RPMI7951 (cell line): ENCODE results near the gene C3AR1. TPM values are rescaled to one million over a fixed set of nuclear protein-coding genes. Genes with fewer than 3 reads are reported as not detected.
A peak's percentile ranks its signal among the peaks of the same experiment; 100 is the strongest.
"Not testable (repeated sequence)": the region's sequence is repeated elsewhere in the genome, so short reads cannot be mapped to it uniquely, and the experiment has no call there.

Experiments
- DNase-seq: peaks from one replicate; pipeline ENCODE4 v3.0.0-alpha.2; 2012; ENCODE audit warnings: low read depth
- total RNA-seq: library from RNA; depleted of rRNA; stranded (reverse); fragments of >200 nt; shearing (Covaris generic); gene quantifications from 2 replicates; pipeline ENCODE4 v1.2.3, GENCODE V29; 2014; rRNA removed

C3AR1 gene
- total RNA-seq: 0.39 and 1.2 TPM in 2 replicates

GRCh38 chr12:8065991-8066594, at the start of gene C3AR1:
Gene C3AR1 (minus strand): TSS chr12:8066359. CDS start chr12:8060185, 6,174 bp downstream.
- peak; percentile 71 for DNase-seq

- DNase-seq: not testable (repeated sequence)
Measured at GRCh38 chr12:8113117-8113516, 47.0 kb upstream of the C3AR1 start.

GRCh38 chr12:8108808-8109398, 42.7 kb upstream of the C3AR1 start:
- peak; percentile 59 for DNase-seq

GRCh38 chr12:8099235-8099634, 33.1 kb upstream of the C3AR1 start:
- no peak for DNase-seq

- DNase-seq: no peak
Measured at GRCh38 chr12:8096281-8096915, 30.2 kb upstream of the C3AR1 start.

GRCh38 chr12:8093291-8093690, 27.1 kb upstream of the C3AR1 start:
- DNase-seq: no peak

- no peak for DNase-seq
Measured at GRCh38 chr12:8089716-8090115, 23.6 kb upstream of the C3AR1 start.

- DNase-seq: not testable (repeated sequence)
Measured at GRCh38 chr12:8089277-8089676, 23.1 kb upstream of the C3AR1 start.

- DNase-seq: no peak
Measured at GRCh38 chr12:8088574-8088973, 22.4 kb upstream of the C3AR1 start.

GRCh38 chr12:8087666-8088065, 21.5 kb upstream of the C3AR1 start:
- no peak for DNase-seq

- not testable (repeated sequence) for DNase-seq
Measured at GRCh38 chr12:8084351-8084750, 18.2 kb upstream of the C3AR1 start.

- no peak for DNase-seq
Measured at GRCh38 chr12:8082808-8083100, 16.6 kb upstream of the C3AR1 start.

- DNase-seq: no peak
Measured at GRCh38 chr12:8081251-8081920, 15.2 kb upstream of the C3AR1 start.

- no peak for DNase-seq
Measured at GRCh38 chr12:8080120-8080519, 14.0 kb upstream of the C3AR1 start.

- no peak for DNase-seq
Measured at GRCh38 chr12:8078916-8079315, 12.8 kb upstream of the C3AR1 start.

GRCh38 chr12:8078398-8078797, 12.2 kb upstream of the C3AR1 start:
- peak; percentile 44 for DNase-seq

- peak; percentile 79 for DNase-seq
Measured at GRCh38 chr12:8077207-8077606, 11.0 kb upstream of the C3AR1 start.

GRCh38 chr12:8076366-8076765, 10.2 kb upstream of the C3AR1 start:
- no peak for DNase-seq

- DNase-seq: no peak
Measured at GRCh38 chr12:8075935-8076334, 9.8 kb upstream of the C3AR1 start.

- not testable (repeated sequence) for DNase-seq
Measured at GRCh38 chr12:8071820-8072219, 5.7 kb upstream of the C3AR1 start.

- no peak for DNase-seq
Measured at GRCh38 chr12:8069582-8069981, 3.4 kb upstream of the C3AR1 start.

- DNase-seq: no peak
Measured at GRCh38 chr12:8064131-8064530, 2.0 kb downstream of the C3AR1 start.

GRCh38 chr12:8058506-8058905, 7.7 kb downstream of the C3AR1 start:
- DNase-seq: no peak
